ENCODE results near the gene OCA2.

DNA sequence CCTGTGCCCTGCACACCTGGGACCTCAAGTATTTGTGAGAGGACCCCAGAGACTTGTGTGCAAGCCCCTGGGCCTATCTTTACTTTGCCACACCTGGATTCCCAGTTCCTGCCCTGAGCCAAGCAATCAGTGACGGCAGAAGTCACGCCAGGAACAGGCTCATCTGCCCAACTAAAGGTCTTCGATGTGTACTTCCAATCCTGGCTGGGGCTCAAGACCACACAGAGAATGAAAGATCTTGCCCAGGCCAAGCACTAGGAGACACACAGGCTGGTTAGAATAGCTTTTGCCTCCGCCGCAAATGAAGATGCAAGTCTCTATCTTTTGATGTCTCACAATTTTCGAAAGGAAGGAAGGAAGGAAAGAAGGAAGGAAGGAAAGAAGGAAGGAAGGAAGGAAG lies 228.8 kb downstream of the OCA2 start:
- TF ChIP-seq, protein P1, sequence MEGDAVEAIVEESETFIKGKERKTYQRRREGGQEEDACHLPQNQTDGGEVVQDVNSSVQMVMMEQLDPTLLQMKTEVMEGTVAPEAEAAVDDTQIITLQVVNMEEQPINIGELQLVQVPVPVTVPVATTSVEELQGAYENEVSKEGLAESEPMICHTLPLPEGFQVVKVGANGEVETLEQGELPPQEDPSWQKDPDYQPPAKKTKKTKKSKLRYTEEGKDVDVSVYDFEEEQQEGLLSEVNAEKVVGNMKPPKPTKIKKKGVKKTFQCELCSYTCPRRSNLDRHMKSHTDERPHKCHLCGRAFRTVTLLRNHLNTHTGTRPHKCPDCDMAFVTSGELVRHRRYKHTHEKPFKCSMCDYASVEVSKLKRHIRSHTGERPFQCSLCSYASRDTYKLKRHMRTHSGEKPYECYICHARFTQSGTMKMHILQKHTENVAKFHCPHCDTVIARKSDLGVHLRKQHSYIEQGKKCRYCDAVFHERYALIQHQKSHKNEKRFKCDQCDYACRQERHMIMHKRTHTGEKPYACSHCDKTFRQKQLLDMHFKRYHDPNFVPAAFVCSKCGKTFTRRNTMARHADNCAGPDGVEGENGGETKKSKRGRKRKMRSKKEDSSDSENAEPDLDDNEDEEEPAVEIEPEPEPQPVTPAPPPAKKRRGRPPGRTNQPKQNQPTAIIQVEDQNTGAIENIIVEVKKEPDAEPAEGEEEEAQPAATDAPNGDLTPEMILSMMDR (IDR thresholded peaks at IDR 0.05; ENCODE audit: poor library complexity, severe bottlenecking), result no peak
- TF ChIP-seq, protein P2, sequence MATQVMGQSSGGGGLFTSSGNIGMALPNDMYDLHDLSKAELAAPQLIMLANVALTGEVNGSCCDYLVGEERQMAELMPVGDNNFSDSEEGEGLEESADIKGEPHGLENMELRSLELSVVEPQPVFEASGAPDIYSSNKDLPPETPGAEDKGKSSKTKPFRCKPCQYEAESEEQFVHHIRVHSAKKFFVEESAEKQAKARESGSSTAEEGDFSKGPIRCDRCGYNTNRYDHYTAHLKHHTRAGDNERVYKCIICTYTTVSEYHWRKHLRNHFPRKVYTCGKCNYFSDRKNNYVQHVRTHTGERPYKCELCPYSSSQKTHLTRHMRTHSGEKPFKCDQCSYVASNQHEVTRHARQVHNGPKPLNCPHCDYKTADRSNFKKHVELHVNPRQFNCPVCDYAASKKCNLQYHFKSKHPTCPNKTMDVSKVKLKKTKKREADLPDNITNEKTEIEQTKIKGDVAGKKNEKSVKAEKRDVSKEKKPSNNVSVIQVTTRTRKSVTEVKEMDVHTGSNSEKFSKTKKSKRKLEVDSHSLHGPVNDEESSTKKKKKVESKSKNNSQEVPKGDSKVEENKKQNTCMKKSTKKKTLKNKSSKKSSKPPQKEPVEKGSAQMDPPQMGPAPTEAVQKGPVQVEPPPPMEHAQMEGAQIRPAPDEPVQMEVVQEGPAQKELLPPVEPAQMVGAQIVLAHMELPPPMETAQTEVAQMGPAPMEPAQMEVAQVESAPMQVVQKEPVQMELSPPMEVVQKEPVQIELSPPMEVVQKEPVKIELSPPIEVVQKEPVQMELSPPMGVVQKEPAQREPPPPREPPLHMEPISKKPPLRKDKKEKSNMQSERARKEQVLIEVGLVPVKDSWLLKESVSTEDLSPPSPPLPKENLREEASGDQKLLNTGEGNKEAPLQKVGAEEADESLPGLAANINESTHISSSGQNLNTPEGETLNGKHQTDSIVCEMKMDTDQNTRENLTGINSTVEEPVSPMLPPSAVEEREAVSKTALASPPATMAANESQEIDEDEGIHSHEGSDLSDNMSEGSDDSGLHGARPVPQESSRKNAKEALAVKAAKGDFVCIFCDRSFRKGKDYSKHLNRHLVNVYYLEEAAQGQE (IDR thresholded peaks at IDR 0.05; ENCODE audit: borderline replicate concordance), result no peak
- TF ChIP-seq EZH2 (IDR thresholded peaks at IDR 0.05; ENCODE audit: borderline replicate concordance, insufficient read depth, low read length, poor library complexity, severe bottlenecking), result no peak
- no peak for TF ChIP-seq MXI1 (conservative IDR thresholded peaks at IDR 0.05; ENCODE audit: poor library complexity, severe bottlenecking)
- TF ChIP-seq RAD21 (conservative IDR thresholded peaks at IDR 0.05), result no peak

All from neural cell (in vitro differentiated cells).